Panc1 (cell line): ENCODE data around the gene MACROD2. TPM values are rescaled to one million over a fixed set of nuclear protein-coding genes. Genes with fewer than 3 reads are reported as not detected.

Experiments
- ATAC-seq: fragments of 200-7000 bp; cut with Tn5 transposase; 2 replicates; pipeline ENCODE4 v1.9.1; 2020; ENCODE audit warnings: mild to moderate bottlenecking, moderate library complexity
- BruUV-seq: library from RNA; stranded (reverse); fragments of 400-500 nt; replicated peaks from 2 replicates; lab custom pipeline; 2021; lab: Mats Ljungman, UMichigan
- CTCF ChIA-PET: fragments of 300-600 bp; sonication (Branson Sonifier 250); formaldehyde crosslinking; loops from one replicate; lab custom pipeline; 2022; ENCODE audit warnings: antibody characterized with exemption; lab: Charles Lee
- POLR2A ChIA-PET: fragments of 300-600 bp; sonication (Branson Sonifier 250); formaldehyde crosslinking; loops from one replicate; lab custom pipeline; 2022; ENCODE audit warnings: antibody characterized with exemption; lab: Charles Lee
- DNase-seq: peaks from one replicate; pipeline ENCODE4 v3.0.0-alpha.2; 2010; ENCODE audit warnings: low read depth, low spot score
- H3K27ac ChIP-seq: 2 replicates; pipeline ENCODE4 v1.5.1; 2011; ENCODE audit warnings: mild to moderate bottlenecking, low read length, inconsistent platforms
- H3K27me3 ChIP-seq: fragments of 200-500 bp; sonication (Bioruptor generic); 2 replicates; pipeline ENCODE4 v1.6.0; 2014; ENCODE audit warnings: low read length, inconsistent platforms; ENCODE audit not compliant: control insufficient read depth, insufficient read depth
- H3K36me3 ChIP-seq: fragments of 200-500 bp; sonication (Bioruptor generic); 2 replicates; pipeline ENCODE4 v1.5.1; 2014; ENCODE audit warnings: inconsistent platforms, mild to moderate bottlenecking, low read length, moderate library complexity; ENCODE audit not compliant: control insufficient read depth, insufficient read depth
- H3K4me1 ChIP-seq: 2 replicates; pipeline ENCODE4 v1.5.1; 2011; ENCODE audit warnings: inconsistent platforms, mild to moderate bottlenecking, low read length, moderate library complexity; ENCODE audit not compliant: control insufficient read depth, insufficient read depth
- H3K4me3 ChIP-seq, 2 experiments: 2 replicates each; pipeline ENCODE4 v1.5.1; 2011 to 2012; ENCODE audit warnings: low read depth in 2 of 2, low read length in 2 of 2, mild to moderate bottlenecking in 2 of 2, inconsistent platforms in 1 of 2, moderate library complexity in 1 of 2
- H3K9me3 ChIP-seq: fragments of 200-500 bp; sonication (Bioruptor generic); 2 replicates; pipeline ENCODE4 v1.5.1; 2014; ENCODE audit warnings: low read depth, mild to moderate bottlenecking, inconsistent platforms, low read length, moderate library complexity; ENCODE audit not compliant: control insufficient read depth, insufficient read depth
- CTCF ChIP-seq: fragments of 450-650 bp; IDR thresholded peaks from 2 replicates; pipeline ENCODE4 v1.5.1; 2017; ENCODE audit warnings: mild to moderate bottlenecking
- POLR2AphosphoS5 ChIP-seq: IDR thresholded peaks from 2 replicates; pipeline ENCODE4 v1.6.1; 2012; ENCODE audit warnings: mild to moderate bottlenecking, low read depth, low read length, moderate library complexity
- REST ChIP-seq, 2 experiments: IDR thresholded peaks; 2 replicates each; pipeline ENCODE4 v1.6.1; 2011 to 2012; ENCODE audit warnings: low read depth in 2 of 2, control low read depth in 1 of 2, low read length in 1 of 2, mild to moderate bottlenecking in 1 of 2, moderate library complexity in 1 of 2; ENCODE audit not compliant: insufficient read depth in 1 of 2
- SIN3A ChIP-seq: IDR thresholded peaks from 2 replicates; pipeline ENCODE4 v1.6.1; 2012; ENCODE audit warnings: low read depth, mild to moderate bottlenecking, low read length, moderate library complexity, borderline replicate concordance; ENCODE audit not compliant: insufficient read depth
- TCF7L2 ChIP-seq: IDR thresholded peaks from 2 replicates; pipeline ENCODE4 v1.6.1; 2011; ENCODE audit warnings: mild to moderate bottlenecking, low read depth, low read length, inconsistent platforms
- in situ Hi-C: cut with HindIII; loops from 2 replicates; pipeline ENCODE4 v1.10.0; 2016; ENCODE audit warnings: low sequenced_read_pairs, low pct_unique_long_range_greater_than_20kb
- intact Hi-C: fragments of 100-400 bp; cut with micrococcal nuclease; formaldehyde crosslinking; loops from one replicate; pipeline ENCODE4 v1.10.0; 2022; ENCODE audit not compliant: unreplicated experiment
- total RNA-seq: library from RNA; stranded (reverse); gene quantifications from one replicate; pipeline ENCODE4 v1.2.1, GENCODE V29; 2021; ENCODE audit not compliant: unreplicated experiment

Gene MACROD2
- total RNA-seq, 1 experiment from 2014 or later: 1.2 TPM

- no peak overlapping the region for H3K4me3 ChIP-seq
- POLR2A ChIA-PET: no interaction called here
These were observed 642.1 kb downstream of the MACROD2 start for GRCh38 chr20:14637441-14637840.

GRCh38 chr20:14643146-14643545, 647.8 kb downstream of the MACROD2 start:
- no peak for TF ChIP-seq REST (IDR thresholded peaks at IDR 0.05; ENCODE audit: insufficient read depth in 1 of 2, low read depth in 2 of 2, low read length in 1 of 2)
- no peak for TF ChIP-seq TCF7L2
- no peak for TF ChIP-seq SIN3A
- TF ChIP-seq CTCF: no peak
- TF ChIP-seq POLR2AphosphoS5: no peak
- Histone ChIP-seq H3K27ac (no peak overlapping the region), H3K4me1 (no peaks in the 10 kb centered on the region), H3K9me3 (peaks cover 8% of the 10 kb centered on the region; the same call in 1 of the 2 replicates), H3K27me3 (no peaks in the 10 kb centered on the region), H3K4me3 (no peak overlapping the region), H3K36me3 (no peaks in the 10 kb centered on the region)
- no TSS peak for BruUV-seq
- in situ Hi-C loops: no loop called here
- intact Hi-C loops: no loop called here
- ChIA-PET CTCF (no interaction called here), POLR2A (no interaction called here)
- ATAC-seq (no peak), DNase-seq (no peak)

More at GRCh38 chr20:14637441-14637840, 642.1 kb downstream of the MACROD2 start:
- no peaks in the 10 kb centered on the region for H3K4me1 ChIP-seq
- H3K36me3 ChIP-seq: no peaks in the 10 kb centered on the region
- in situ Hi-C loops (no loop called here), intact Hi-C loops (no loop called here)
- no peak for TF ChIP-seq TCF7L2
- TF ChIP-seq CTCF: no peak
- no peak for TF ChIP-seq POLR2AphosphoS5
- no peak for TF ChIP-seq SIN3A
- TF ChIP-seq REST (IDR thresholded peaks at IDR 0.05; ENCODE audit: insufficient read depth in 1 of 2, low read depth in 2 of 2, low read length in 1 of 2): no peak
- no peak for ATAC-seq
- no peak for DNase-seq
- no peaks in the 10 kb centered on the region for H3K27me3 ChIP-seq
- CTCF ChIA-PET: no interaction called here
- H3K9me3 ChIP-seq: peaks cover 8% of the 10 kb centered on the region; the same call in 1 of the 2 replicates
- BruUV-seq: no TSS peak
- no peak overlapping the region for H3K27ac ChIP-seq
